Fibroblast of skin of right quadriceps (primary cell): ENCODE data around the gene EEFSEC.

Source experiments
- DNase-seq: peaks from one replicate; pipeline ENCODE4 v3.0.0-alpha.2; 2013

EEFSEC gene

DNA sequence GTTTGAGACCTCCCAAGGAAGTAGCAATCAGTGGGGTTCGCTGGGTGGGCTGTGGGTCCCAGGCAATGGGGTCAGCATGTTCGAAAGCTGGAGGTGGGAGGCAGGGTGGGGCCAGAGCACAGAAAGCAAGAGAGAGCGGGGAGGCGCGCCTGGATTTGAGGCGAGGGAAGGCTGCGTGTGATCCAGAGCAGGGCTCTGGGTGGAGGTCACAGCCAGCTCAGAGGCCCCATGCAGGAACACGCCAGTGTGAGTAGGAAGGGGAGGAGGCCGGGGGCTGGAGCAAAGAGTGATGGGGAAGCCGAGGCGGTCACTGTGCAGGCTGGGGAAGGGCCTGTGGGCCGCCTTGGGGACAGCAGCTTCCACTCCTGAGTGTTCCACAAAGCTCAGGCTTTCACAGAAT, 304.7 kb downstream of the EEFSEC start:
- DNase-seq = no peak
